ENCODE data around the gene C7orf25.
"Not testable (repeated sequence)": the region's sequence is repeated elsewhere in the genome, so short reads cannot be mapped to it uniquely, and the experiment has no call there.

The C7orf25 gene

GRCh38 chr7:42929449-42929848, 17.6 kb upstream of the C7orf25 start:
- DNase-seq (ENCODE audit: low read depth, low spot score) = no peak

GRCh38 chr7:42928754-42929153, 16.9 kb upstream of the C7orf25 start:
- DNase-seq (ENCODE audit: low read depth, low spot score) = no peak

- no peak for DNase-seq (ENCODE audit: low read depth, low spot score)
Observed at GRCh38 chr7:42926204-42926603, 14.3 kb upstream of the C7orf25 start.

- no peak for DNase-seq (ENCODE audit: low read depth, low spot score)
Observed at GRCh38 chr7:42925630-42926029, 13.8 kb upstream of the C7orf25 start.

- no peak for DNase-seq (ENCODE audit: low read depth, low spot score)
Observed at GRCh38 chr7:42924223-42924838, 12.5 kb upstream of the C7orf25 start.

- no peak for DNase-seq (ENCODE audit: low read depth, low spot score)
Observed at GRCh38 chr7:42922017-42922753, 10.3 kb upstream of the C7orf25 start.

- no peak for DNase-seq (ENCODE audit: low read depth, low spot score)
Observed at GRCh38 chr7:42915356-42915755, 3.5 kb upstream of the C7orf25 start.

GRCh38 chr7:42914421-42915045, 2.7 kb upstream of the C7orf25 start:
- DNase-seq (ENCODE audit: low read depth, low spot score) = no peak

- DNase-seq (ENCODE audit: low read depth, low spot score) = no peak
Observed at GRCh38 chr7:42914009-42914408, 2.1 kb upstream of the C7orf25 start.

- no peak for DNase-seq (ENCODE audit: low read depth, low spot score)
Observed at GRCh38 chr7:42913591-42913990, 1.7 kb upstream of the C7orf25 start.

- DNase-seq (ENCODE audit: low read depth, low spot score) = no peak
Observed at GRCh38 chr7:42910306-42910705, 1.6 kb downstream of the C7orf25 start.

GRCh38 chr7:42907316-42907715, 4.6 kb downstream of the C7orf25 start:
- no peak for DNase-seq (ENCODE audit: low read depth, low spot score)

- DNase-seq (ENCODE audit: low read depth, low spot score) = no peak
Observed at GRCh38 chr7:42906181-42906580, 5.7 kb downstream of the C7orf25 start.

- DNase-seq (ENCODE audit: low read depth, low spot score) = no peak
Observed at GRCh38 chr7:42902331-42902730, 9.5 kb downstream of the C7orf25 start.

- no peak for DNase-seq (ENCODE audit: low read depth, low spot score)
Observed at GRCh38 chr7:42900842-42901241, 11.0 kb downstream of the C7orf25 start.

- no peak for DNase-seq (ENCODE audit: low read depth, low spot score)
Observed at GRCh38 chr7:42893346-42894240, 18.3 kb downstream of the C7orf25 start.

- no peak for DNase-seq (ENCODE audit: low read depth, low spot score)
Observed at GRCh38 chr7:42886893-42887505, 24.9 kb downstream of the C7orf25 start.

- DNase-seq (ENCODE audit: low read depth, low spot score) = no peak
Observed at GRCh38 chr7:42886129-42886528, 25.7 kb downstream of the C7orf25 start.

GRCh38 chr7:42885183-42885582, 26.7 kb downstream of the C7orf25 start:
- not testable (repeated sequence) for DNase-seq (ENCODE audit: low read depth, low spot score)

- no peak for DNase-seq (ENCODE audit: low read depth, low spot score)
Observed at GRCh38 chr7:42883950-42884349, 27.9 kb downstream of the C7orf25 start.

- DNase-seq (ENCODE audit: low read depth, low spot score) = no peak
Observed at GRCh38 chr7:42880392-42880791, 31.5 kb downstream of the C7orf25 start.

- DNase-seq (ENCODE audit: low read depth, low spot score) = no peak
Observed at GRCh38 chr7:42878303-42878702, 33.6 kb downstream of the C7orf25 start.

All from iPS DF 19.7 (cell line).